PC-3 (cell line): ENCODE results near the gene CAMK4. TPM values are rescaled to one million over a fixed set of nuclear protein-coding genes. Genes with fewer than 3 reads are reported as not detected.

Experiments used
- ATAC-seq: fragments of 200-7000 bp; cut with Tn5 transposase; 2 replicates; pipeline ENCODE4 v1.9.1; 2020; ENCODE audit warnings: mild to moderate bottlenecking, moderate library complexity
- BruUV-seq: library from RNA; stranded (reverse); fragments of 400-500 nt; replicated peaks from 2 replicates; lab custom pipeline; 2021; lab: Mats Ljungman, UMichigan
- CTCF ChIA-PET: fragments of 300-600 bp; sonication (Branson Sonifier 250); formaldehyde crosslinking; loops from one replicate; lab custom pipeline; 2022; ENCODE audit warnings: antibody characterized with exemption; lab: Charles Lee
- POLR2A ChIA-PET: fragments of 300-600 bp; sonication (Branson Sonifier 250); formaldehyde crosslinking; loops from one replicate; lab custom pipeline; 2022; ENCODE audit warnings: antibody characterized with exemption; ENCODE audit not compliant: unreplicated experiment; lab: Charles Lee
- DNase-seq: peaks from one replicate; pipeline ENCODE4 v3.0.0-alpha.2; 2015
- H2AFZ ChIP-seq: fragments of 300-600 bp; sonication (generic); 2 replicates; pipeline ENCODE4 v1.6.0; 2016; ENCODE audit warnings: antibody characterized with exemption, low read length
- H3F3A ChIP-seq: fragments of 300-600 bp; sonication (generic); one replicate; pipeline ENCODE4 v1.6.0; 2017; ENCODE audit warnings: antibody characterized with exemption, low read length, control low read depth, mild to moderate bottlenecking; ENCODE audit not compliant: unreplicated experiment
- H3K27ac ChIP-seq: fragments of 300-600 bp; sonication (generic); 2 replicates; pipeline ENCODE4 v1.5.1; 2016; ENCODE audit warnings: mild to moderate bottlenecking, low read length
- H3K27me3 ChIP-seq: fragments of 300-600 bp; sonication (generic); 2 replicates; pipeline ENCODE4 v1.6.1; 2016; ENCODE audit warnings: low read length, mixed read lengths
- H3K36me3 ChIP-seq: fragments of 300-600 bp; sonication (generic); 2 replicates; pipeline ENCODE4 v1.6.1; 2016; ENCODE audit warnings: low read depth, mixed run types, low read length, mixed read lengths
- H3K4me1 ChIP-seq: fragments of 300-600 bp; sonication (generic); 2 replicates; pipeline ENCODE4 v1.5.1; 2016; ENCODE audit warnings: low read length; ENCODE audit not compliant: insufficient read depth
- H3K4me2 ChIP-seq: fragments of 300-600 bp; sonication (generic); 2 replicates; pipeline ENCODE4 v1.6.0; 2016; ENCODE audit warnings: low read length
- H3K4me3 ChIP-seq: fragments of 300-600 bp; sonication (generic); 2 replicates; pipeline ENCODE4 v1.5.1; 2016; ENCODE audit warnings: mild to moderate bottlenecking, low read length, mixed read lengths
- H3K79me2 ChIP-seq: fragments of 300-600 bp; sonication (generic); 2 replicates; pipeline ENCODE4 v1.6.1; 2017; ENCODE audit warnings: low read length, mixed read lengths
- H3K9ac ChIP-seq: fragments of 300-600 bp; sonication (generic); 2 replicates; pipeline ENCODE4 v1.6.0; 2016; ENCODE audit warnings: mild to moderate bottlenecking, low read length
- H3K9me2 ChIP-seq: fragments of 300-600 bp; sonication (generic); replicated peaks from 2 replicates; pipeline ENCODE4 v1.6.1; 2016; ENCODE audit warnings: mixed run types, low read length, mixed read lengths
- H3K9me3 ChIP-seq: fragments of 300-600 bp; sonication (generic); 2 replicates; pipeline ENCODE4 v1.6.1; 2016; ENCODE audit warnings: low read length, mixed read lengths
- H4K20me1 ChIP-seq: fragments of 300-600 bp; sonication (generic); 2 replicates; pipeline ENCODE4 v1.6.1; 2016; ENCODE audit warnings: low read length, mixed read lengths
- EZH2 ChIP-seq: fragments of 300-600 bp; sonication (generic); IDR thresholded peaks from one replicate; pipeline ENCODE4 v1.6.1; 2017; ENCODE audit warnings: antibody characterized with exemption, mild to moderate bottlenecking, low read length; ENCODE audit not compliant: unreplicated experiment
- EZH2phosphoT487 ChIP-seq: fragments of 300-600 bp; sonication (generic); IDR thresholded peaks from 2 replicates; pipeline ENCODE4 v1.6.1; 2018; ENCODE audit warnings: mild to moderate bottlenecking, antibody characterized with exemption, low read length, borderline replicate concordance
- intact Hi-C: fragments of 100-400 bp; cut with micrococcal nuclease; formaldehyde crosslinking; loops from 2 replicates; pipeline ENCODE4 v1.9.0; 2023
- total RNA-seq: library from RNA; depleted of rRNA; stranded (reverse); fragments of >200 nt; gene quantifications from 2 replicates; pipeline ENCODE4 v1.2.3, GENCODE V29; 2014
- TF ChIP-seq, protein P1 (sequence below): fragments of 300-600 bp; sonication (generic); conservative IDR thresholded peaks from 2 replicates; pipeline ENCODE4 v1.5.1; 2017; ENCODE audit warnings: antibody characterized with exemption, low read depth, mild to moderate bottlenecking, low read length

The CAMK4 gene
- total RNA-seq, 1 experiment from 2014 or later = 0.55 TPM

GRCh38 chr5:111385970-111386831 lies 162.0 kb downstream of the CAMK4 start:
- no peaks in the 10 kb centered on the region for H3K79me2 ChIP-seq
- H3K4me2 ChIP-seq = no peak overlapping the region
- H3K9me2 ChIP-seq = no peaks in the 10 kb centered on the region
- intact Hi-C loops = no loop called here
- H3K4me3 ChIP-seq = no peak overlapping the region
- no peaks in the 10 kb centered on the region; the same call in 1 of the 2 replicates for H3K9me3 ChIP-seq
- CTCF ChIA-PET = no interaction called here
- TF ChIP-seq EZH2 = no peak
- TF ChIP-seq, protein P1, sequence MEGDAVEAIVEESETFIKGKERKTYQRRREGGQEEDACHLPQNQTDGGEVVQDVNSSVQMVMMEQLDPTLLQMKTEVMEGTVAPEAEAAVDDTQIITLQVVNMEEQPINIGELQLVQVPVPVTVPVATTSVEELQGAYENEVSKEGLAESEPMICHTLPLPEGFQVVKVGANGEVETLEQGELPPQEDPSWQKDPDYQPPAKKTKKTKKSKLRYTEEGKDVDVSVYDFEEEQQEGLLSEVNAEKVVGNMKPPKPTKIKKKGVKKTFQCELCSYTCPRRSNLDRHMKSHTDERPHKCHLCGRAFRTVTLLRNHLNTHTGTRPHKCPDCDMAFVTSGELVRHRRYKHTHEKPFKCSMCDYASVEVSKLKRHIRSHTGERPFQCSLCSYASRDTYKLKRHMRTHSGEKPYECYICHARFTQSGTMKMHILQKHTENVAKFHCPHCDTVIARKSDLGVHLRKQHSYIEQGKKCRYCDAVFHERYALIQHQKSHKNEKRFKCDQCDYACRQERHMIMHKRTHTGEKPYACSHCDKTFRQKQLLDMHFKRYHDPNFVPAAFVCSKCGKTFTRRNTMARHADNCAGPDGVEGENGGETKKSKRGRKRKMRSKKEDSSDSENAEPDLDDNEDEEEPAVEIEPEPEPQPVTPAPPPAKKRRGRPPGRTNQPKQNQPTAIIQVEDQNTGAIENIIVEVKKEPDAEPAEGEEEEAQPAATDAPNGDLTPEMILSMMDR = no peak
- no peak for TF ChIP-seq EZH2phosphoT487
- H3K9ac ChIP-seq = no peak overlapping the region
- no peaks in the 10 kb centered on the region for H3K27me3 ChIP-seq
- no peaks in the 10 kb centered on the region for H4K20me1 ChIP-seq
- no peak overlapping the region for H3K27ac ChIP-seq
- no peaks in the 10 kb centered on the region for H3F3A ChIP-seq
- no TSS peak for BruUV-seq
- no peak for ATAC-seq
- no peak for DNase-seq
- no peaks in the 10 kb centered on the region for H3K36me3 ChIP-seq
- POLR2A ChIA-PET = no interaction called here
- H2AFZ ChIP-seq = no peak overlapping the region
- no peaks in the 10 kb centered on the region for H3K4me1 ChIP-seq

GRCh38 chr5:111386832-111387162 lies 162.6 kb downstream of the CAMK4 start:
- Histone ChIP-seq H3K4me3 (no peak overlapping the region), H3F3A (no peaks in the 10 kb centered on the region), H3K36me3 (no peaks in the 10 kb centered on the region), H3K4me2 (no peak overlapping the region), H3K27ac (no peak overlapping the region), H2AFZ (no peak overlapping the region), H3K9me2 (no peaks in the 10 kb centered on the region), H3K79me2 (no peaks in the 10 kb centered on the region), H3K9me3 (no peaks in the 10 kb centered on the region; the same call in 1 of the 2 replicates), H3K4me1 (no peaks in the 10 kb centered on the region), H3K27me3 (no peaks in the 10 kb centered on the region; the same call in 1 of the 2 replicates), H4K20me1 (no peaks in the 10 kb centered on the region), H3K9ac (no peak overlapping the region)
- no peak for TF ChIP-seq EZH2phosphoT487
- TF ChIP-seq, protein P1 = no peak
- TF ChIP-seq EZH2 = no peak
- ChIA-PET CTCF (no interaction called here), POLR2A (no interaction called here)
- ATAC-seq (no peak), DNase-seq (no peak)
- intact Hi-C loops = no loop called here
- BruUV-seq = no TSS peak

DNA sequence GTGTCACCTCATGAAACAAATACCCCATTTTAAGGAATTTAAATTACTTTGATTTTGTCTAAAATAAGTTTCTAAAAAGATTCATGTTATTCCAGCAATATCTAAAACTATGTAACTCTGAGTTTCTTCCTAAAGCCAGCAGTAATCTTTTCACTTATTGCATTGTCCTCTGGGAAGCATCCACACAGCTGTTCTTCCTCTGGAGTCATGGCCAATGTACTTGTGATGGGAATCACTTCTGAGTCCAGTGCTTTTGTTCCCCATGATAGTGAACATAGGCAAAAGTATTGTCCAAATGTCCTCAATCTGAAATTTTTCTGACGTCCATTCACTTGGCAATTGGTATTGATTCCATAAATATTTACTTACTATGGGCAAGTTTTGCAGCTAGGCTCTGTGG lies 163.2 kb downstream of the CAMK4 start:
- DNase-seq (no peak), ATAC-seq (no peak)
- Histone ChIP-seq H3K9ac (no peak overlapping the region), H3K9me2 (no peaks in the 10 kb centered on the region), H3K4me2 (no peak overlapping the region), H3K9me3 (no peaks in the 10 kb centered on the region; the same call in 1 of the 2 replicates), H2AFZ (no peak overlapping the region), H3F3A (no peaks in the 10 kb centered on the region), H3K27ac (no peak overlapping the region), H3K79me2 (no peaks in the 10 kb centered on the region), H4K20me1 (no peaks in the 10 kb centered on the region), H3K36me3 (no peaks in the 10 kb centered on the region), H3K4me1 (no peaks in the 10 kb centered on the region), H3K27me3 (no peaks in the 10 kb centered on the region; the same call in 1 of the 2 replicates), H3K4me3 (no peak overlapping the region)
- CTCF ChIA-PET = no interaction called here
- POLR2A ChIA-PET = no interaction called here
- BruUV-seq = no TSS peak
- TF ChIP-seq, protein P1 = no peak
- TF ChIP-seq EZH2phosphoT487 (no peak), EZH2 (no peak)
- intact Hi-C loops = no loop called here
